H1 (cell line): Measurements from ENCODE around the gene VPREB1. TPM values are rescaled to one million over a fixed set of nuclear protein-coding genes. Genes with fewer than 3 reads are reported as not detected.

Experiments
- EGR1 ChIP-seq: IDR thresholded peaks from 2 replicates; pipeline ENCODE4 v1.6.1; 2011; ENCODE audit warnings: low read depth, low read length, borderline replicate concordance
- HDAC6 ChIP-seq: IDR thresholded peaks from one replicate; pipeline ENCODE4 v1.7.1; 2012; ENCODE audit warnings: low read depth, mild to moderate bottlenecking, inconsistent platforms, low read length, moderate library complexity
- JUN ChIP-seq: IDR thresholded peaks from 2 replicates; pipeline ENCODE4 v1.6.1; 2011; ENCODE audit warnings: low read depth, mild to moderate bottlenecking, improper control_type of control experiment, low read length
- NANOG ChIP-seq: IDR thresholded peaks from 2 replicates; pipeline ENCODE4 v1.6.1; 2011; ENCODE audit warnings: low read length, low read depth, mild to moderate bottlenecking, inconsistent platforms; ENCODE audit not compliant: insufficient read depth, poor library complexity, severe bottlenecking
- RAD21 ChIP-seq, 2 experiments: IDR thresholded peaks in 1 of 2; conservative IDR thresholded peaks in 1 of 2; 2 replicates each; pipeline ENCODE4 v1.6.1; 2011; ENCODE audit warnings: low read depth in 2 of 2, low read length in 2 of 2, improper control_type of control experiment in 1 of 2, inconsistent platforms in 1 of 2, mild to moderate bottlenecking in 1 of 2, moderate library complexity in 1 of 2
- SP2 ChIP-seq: IDR thresholded peaks from 2 replicates; pipeline ENCODE4 v1.6.1; 2012; ENCODE audit warnings: mild to moderate bottlenecking, low read length, inconsistent platforms
- TCF12 ChIP-seq: IDR thresholded peaks from 2 replicates; pipeline ENCODE4 v1.6.1; 2011; ENCODE audit warnings: low read depth, mild to moderate bottlenecking, low read length
- TEAD4 ChIP-seq: IDR thresholded peaks from 2 replicates; pipeline ENCODE4 v1.6.1; 2012; ENCODE audit warnings: low read depth, low read length, inconsistent platforms, mixed read lengths
- polyA plus RNA-seq, 7 experiments: library from polyadenylated mRNA; depleted of rRNA in 3 of 7; stranded (reverse) in 5 of 7; unstranded in 2 of 7; fragments of >200 nt in 5 of 7; fragments of 200-250 nt in 2 of 7; gene quantifications; 1 replicate in 5 of 7; 2 replicates in 1 of 7; 4 replicates in 1 of 7; pipeline versions ENCODE4 v1.2.1 to v1.2.3, GENCODE V29; 2011 to 2013; ENCODE audit warnings: missing spikeins in 2 of 7, mixed read lengths in 2 of 7
- total RNA-seq: library from RNA; stranded (reverse); fragmentation: NEBNext Ultra II Directional; extraction: Animal tissue kit (Norgen Biotek cat#: 25700); gene quantifications from 2 replicates; pipeline ENCODE4 v1.2.1, GENCODE V29; 2021
- TF ChIP-seq, protein P1 (sequence below): fragments of 300-600 bp; sonication (generic); IDR thresholded peaks from 2 replicates; pipeline ENCODE4 v1.7.1; 2012; ENCODE audit warnings: low read length, moderate library complexity, mild to moderate bottlenecking, inconsistent platforms; ENCODE audit not compliant: insufficient replicate concordance
- TF ChIP-seq, protein P2 (sequence below): IDR thresholded peaks from 2 replicates; pipeline ENCODE4 v1.6.1; 2012; ENCODE audit warnings: low read length, inconsistent platforms

The VPREB1 gene
- total and polyA plus RNA-seq, 2 of the 8 experiments (the other 6 are each of a cell fraction or from before 2014, with no cell fraction given) = not detected

DNA sequence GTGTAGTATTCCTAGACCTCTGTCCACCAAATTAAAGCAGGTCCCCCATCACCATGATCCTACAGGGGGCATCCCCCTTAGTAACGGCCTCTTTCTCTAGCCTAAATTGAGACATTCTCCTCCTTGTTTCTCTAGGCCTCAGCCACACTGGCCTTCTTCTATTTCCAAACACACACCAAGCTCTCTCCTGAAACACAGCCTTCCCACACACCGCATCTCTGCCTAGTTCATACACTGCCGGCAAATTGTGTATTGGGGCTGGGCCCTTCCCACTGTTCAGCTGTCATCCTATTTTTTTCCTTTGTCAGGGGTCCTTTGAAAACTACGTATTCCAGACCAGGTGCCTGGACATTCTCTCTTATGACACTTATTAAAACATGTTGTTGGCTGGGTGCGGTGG lies 11.5 kb upstream of the VPREB1 start (continued):
- TF ChIP-seq, protein P1, sequence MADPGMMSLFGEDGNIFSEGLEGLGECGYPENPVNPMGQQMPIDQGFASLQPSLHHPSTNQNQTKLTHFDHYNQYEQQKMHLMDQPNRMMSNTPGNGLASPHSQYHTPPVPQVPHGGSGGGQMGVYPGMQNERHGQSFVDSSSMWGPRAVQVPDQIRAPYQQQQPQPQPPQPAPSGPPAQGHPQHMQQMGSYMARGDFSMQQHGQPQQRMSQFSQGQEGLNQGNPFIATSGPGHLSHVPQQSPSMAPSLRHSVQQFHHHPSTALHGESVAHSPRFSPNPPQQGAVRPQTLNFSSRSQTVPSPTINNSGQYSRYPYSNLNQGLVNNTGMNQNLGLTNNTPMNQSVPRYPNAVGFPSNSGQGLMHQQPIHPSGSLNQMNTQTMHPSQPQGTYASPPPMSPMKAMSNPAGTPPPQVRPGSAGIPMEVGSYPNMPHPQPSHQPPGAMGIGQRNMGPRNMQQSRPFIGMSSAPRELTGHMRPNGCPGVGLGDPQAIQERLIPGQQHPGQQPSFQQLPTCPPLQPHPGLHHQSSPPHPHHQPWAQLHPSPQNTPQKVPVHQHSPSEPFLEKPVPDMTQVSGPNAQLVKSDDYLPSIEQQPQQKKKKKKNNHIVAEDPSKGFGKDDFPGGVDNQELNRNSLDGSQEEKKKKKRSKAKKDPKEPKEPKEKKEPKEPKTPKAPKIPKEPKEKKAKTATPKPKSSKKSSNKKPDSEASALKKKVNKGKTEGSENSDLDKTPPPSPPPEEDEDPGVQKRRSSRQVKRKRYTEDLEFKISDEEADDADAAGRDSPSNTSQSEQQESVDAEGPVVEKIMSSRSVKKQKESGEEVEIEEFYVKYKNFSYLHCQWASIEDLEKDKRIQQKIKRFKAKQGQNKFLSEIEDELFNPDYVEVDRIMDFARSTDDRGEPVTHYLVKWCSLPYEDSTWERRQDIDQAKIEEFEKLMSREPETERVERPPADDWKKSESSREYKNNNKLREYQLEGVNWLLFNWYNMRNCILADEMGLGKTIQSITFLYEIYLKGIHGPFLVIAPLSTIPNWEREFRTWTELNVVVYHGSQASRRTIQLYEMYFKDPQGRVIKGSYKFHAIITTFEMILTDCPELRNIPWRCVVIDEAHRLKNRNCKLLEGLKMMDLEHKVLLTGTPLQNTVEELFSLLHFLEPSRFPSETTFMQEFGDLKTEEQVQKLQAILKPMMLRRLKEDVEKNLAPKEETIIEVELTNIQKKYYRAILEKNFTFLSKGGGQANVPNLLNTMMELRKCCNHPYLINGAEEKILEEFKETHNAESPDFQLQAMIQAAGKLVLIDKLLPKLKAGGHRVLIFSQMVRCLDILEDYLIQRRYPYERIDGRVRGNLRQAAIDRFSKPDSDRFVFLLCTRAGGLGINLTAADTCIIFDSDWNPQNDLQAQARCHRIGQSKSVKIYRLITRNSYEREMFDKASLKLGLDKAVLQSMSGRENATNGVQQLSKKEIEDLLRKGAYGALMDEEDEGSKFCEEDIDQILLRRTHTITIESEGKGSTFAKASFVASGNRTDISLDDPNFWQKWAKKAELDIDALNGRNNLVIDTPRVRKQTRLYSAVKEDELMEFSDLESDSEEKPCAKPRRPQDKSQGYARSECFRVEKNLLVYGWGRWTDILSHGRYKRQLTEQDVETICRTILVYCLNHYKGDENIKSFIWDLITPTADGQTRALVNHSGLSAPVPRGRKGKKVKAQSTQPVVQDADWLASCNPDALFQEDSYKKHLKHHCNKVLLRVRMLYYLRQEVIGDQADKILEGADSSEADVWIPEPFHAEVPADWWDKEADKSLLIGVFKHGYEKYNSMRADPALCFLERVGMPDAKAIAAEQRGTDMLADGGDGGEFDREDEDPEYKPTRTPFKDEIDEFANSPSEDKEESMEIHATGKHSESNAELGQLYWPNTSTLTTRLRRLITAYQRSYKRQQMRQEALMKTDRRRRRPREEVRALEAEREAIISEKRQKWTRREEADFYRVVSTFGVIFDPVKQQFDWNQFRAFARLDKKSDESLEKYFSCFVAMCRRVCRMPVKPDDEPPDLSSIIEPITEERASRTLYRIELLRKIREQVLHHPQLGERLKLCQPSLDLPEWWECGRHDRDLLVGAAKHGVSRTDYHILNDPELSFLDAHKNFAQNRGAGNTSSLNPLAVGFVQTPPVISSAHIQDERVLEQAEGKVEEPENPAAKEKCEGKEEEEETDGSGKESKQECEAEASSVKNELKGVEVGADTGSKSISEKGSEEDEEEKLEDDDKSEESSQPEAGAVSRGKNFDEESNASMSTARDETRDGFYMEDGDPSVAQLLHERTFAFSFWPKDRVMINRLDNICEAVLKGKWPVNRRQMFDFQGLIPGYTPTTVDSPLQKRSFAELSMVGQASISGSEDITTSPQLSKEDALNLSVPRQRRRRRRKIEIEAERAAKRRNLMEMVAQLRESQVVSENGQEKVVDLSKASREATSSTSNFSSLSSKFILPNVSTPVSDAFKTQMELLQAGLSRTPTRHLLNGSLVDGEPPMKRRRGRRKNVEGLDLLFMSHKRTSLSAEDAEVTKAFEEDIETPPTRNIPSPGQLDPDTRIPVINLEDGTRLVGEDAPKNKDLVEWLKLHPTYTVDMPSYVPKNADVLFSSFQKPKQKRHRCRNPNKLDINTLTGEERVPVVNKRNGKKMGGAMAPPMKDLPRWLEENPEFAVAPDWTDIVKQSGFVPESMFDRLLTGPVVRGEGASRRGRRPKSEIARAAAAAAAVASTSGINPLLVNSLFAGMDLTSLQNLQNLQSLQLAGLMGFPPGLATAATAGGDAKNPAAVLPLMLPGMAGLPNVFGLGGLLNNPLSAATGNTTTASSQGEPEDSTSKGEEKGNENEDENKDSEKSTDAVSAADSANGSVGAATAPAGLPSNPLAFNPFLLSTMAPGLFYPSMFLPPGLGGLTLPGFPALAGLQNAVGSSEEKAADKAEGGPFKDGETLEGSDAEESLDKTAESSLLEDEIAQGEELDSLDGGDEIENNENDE = no peak
- TF ChIP-seq RAD21 (IDR thresholded peaks at IDR 0.05 in 1 of 2, conservative IDR thresholded peaks at IDR 0.05 in 1 of 2; ENCODE audit: low read depth in 2 of 2, low read length in 2 of 2) = no peak
- no peak for TF ChIP-seq NANOG
- TF ChIP-seq TEAD4 = no peak
- TF ChIP-seq, protein P2, sequence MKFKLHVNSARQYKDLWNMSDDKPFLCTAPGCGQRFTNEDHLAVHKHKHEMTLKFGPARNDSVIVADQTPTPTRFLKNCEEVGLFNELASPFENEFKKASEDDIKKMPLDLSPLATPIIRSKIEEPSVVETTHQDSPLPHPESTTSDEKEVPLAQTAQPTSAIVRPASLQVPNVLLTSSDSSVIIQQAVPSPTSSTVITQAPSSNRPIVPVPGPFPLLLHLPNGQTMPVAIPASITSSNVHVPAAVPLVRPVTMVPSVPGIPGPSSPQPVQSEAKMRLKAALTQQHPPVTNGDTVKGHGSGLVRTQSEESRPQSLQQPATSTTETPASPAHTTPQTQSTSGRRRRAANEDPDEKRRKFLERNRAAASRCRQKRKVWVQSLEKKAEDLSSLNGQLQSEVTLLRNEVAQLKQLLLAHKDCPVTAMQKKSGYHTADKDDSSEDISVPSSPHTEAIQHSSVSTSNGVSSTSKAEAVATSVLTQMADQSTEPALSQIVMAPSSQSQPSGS = no peak
- no peak for TF ChIP-seq HDAC6
- no peak for TF ChIP-seq SP2
- TF ChIP-seq JUN = no peak
- TF ChIP-seq EGR1 = no peak
- TF ChIP-seq TCF12 = no peak
